DMS53 (cell line): ENCODE measurements around the gene ATG2A.

Source experiments
- DNase-seq: peaks from one replicate; lab custom pipeline; 2025; lab: John Stamatoyannopoulos, UW

ATG2A gene

GRCh38 chr11:64870176-64870892 lies 46.7 kb downstream of the ATG2A start:
- DNase-seq: no peak

GRCh38 chr11:64869571-64870175 lies 47.3 kb downstream of the ATG2A start:
- no peak for DNase-seq

- DNase-seq: no peak
These were observed 48.0 kb downstream of the ATG2A start for GRCh38 chr11:64868904-64869570.

GRCh38 chr11:64867748-64868462 lies 49.1 kb downstream of the ATG2A start:
- DNase-seq: no peak

- DNase-seq: no peak
These were observed 50.9 kb downstream of the ATG2A start for GRCh38 chr11:64866173-64866491.

GRCh38 chr11:64865286-64866172 lies 51.5 kb downstream of the ATG2A start:
- no peak for DNase-seq

GRCh38 chr11:64864473-64865285 lies 52.3 kb downstream of the ATG2A start:
- DNase-seq: no peak

- DNase-seq: no peak
These were observed 52.9 kb downstream of the ATG2A start for GRCh38 chr11:64864135-64864472.

GRCh38 chr11:64863391-64864060 lies 53.5 kb downstream of the ATG2A start:
- no peak for DNase-seq

- DNase-seq: no peak
These were observed 54.0 kb downstream of the ATG2A start for GRCh38 chr11:64862987-64863390.

- DNase-seq: no peak
These were observed 55.6 kb downstream of the ATG2A start for GRCh38 chr11:64861227-64861975.

GRCh38 chr11:64859542-64860414 lies 57.2 kb downstream of the ATG2A start:
- DNase-seq: no peak

- DNase-seq: no peak
These were observed 58.3 kb downstream of the ATG2A start for GRCh38 chr11:64858467-64859263.

- DNase-seq: no peak
These were observed 59.5 kb downstream of the ATG2A start for GRCh38 chr11:64857485-64857884.

GRCh38 chr11:64856382-64857227 lies 60.4 kb downstream of the ATG2A start:
- DNase-seq: peak; percentile 90

- DNase-seq: peak; percentile 48
These were observed 61.3 kb downstream of the ATG2A start for GRCh38 chr11:64855596-64856304.
